Astrocyte (in vitro differentiated cells and primary cell): ENCODE results near the gene VPS13D. TPM values are rescaled to one million over a fixed set of nuclear protein-coding genes. Genes with fewer than 3 reads are reported as not detected.

ENCODE experiments used
- DNase-seq: peaks from one replicate; pipeline ENCODE4 v3.0.0-alpha.2; 2010; ENCODE audit warnings: low read depth
- FAIRE-seq: peaks from 2 replicates; lab custom pipeline; 2011; peaks lifted over from hg19 to GRCh38; lab: Jason Lieb, UNC
- H2AFZ ChIP-seq: 2 replicates; pipeline ENCODE4 v1.6.0; 2012; ENCODE audit warnings: low read depth, low read length, inconsistent platforms
- H3K27ac ChIP-seq: 2 replicates; pipeline ENCODE4 v1.5.1; 2011; ENCODE audit warnings: low read depth, low read length, inconsistent platforms
- H3K27me3 ChIP-seq: 2 replicates; pipeline ENCODE4 v1.6.0; 2011; ENCODE audit warnings: low read length, inconsistent platforms; ENCODE audit not compliant: insufficient read depth
- H3K36me3 ChIP-seq: 2 replicates; pipeline ENCODE4 v1.5.1; 2011; ENCODE audit warnings: low read length, inconsistent platforms; ENCODE audit not compliant: insufficient read depth
- H3K4me1 ChIP-seq: 2 replicates; pipeline ENCODE4 v1.5.1; 2011; ENCODE audit warnings: low read length, inconsistent platforms; ENCODE audit not compliant: insufficient read depth
- H3K4me2 ChIP-seq: 2 replicates; pipeline ENCODE4 v1.6.0; 2012; ENCODE audit warnings: low read length, inconsistent platforms
- H3K4me3 ChIP-seq: 2 replicates; pipeline ENCODE4 v1.5.1; 2011; ENCODE audit warnings: low read depth, mild to moderate bottlenecking, low read length, inconsistent platforms; ENCODE audit not compliant: insufficient read depth
- H3K79me2 ChIP-seq: 2 replicates; pipeline ENCODE4 v1.6.0; 2012; ENCODE audit warnings: mild to moderate bottlenecking, low read length, inconsistent platforms; ENCODE audit not compliant: insufficient read depth
- H3K9ac ChIP-seq: 2 replicates; pipeline ENCODE4 v1.6.0; 2012; ENCODE audit warnings: mild to moderate bottlenecking, low read length, inconsistent platforms
- H3K9me3 ChIP-seq: 2 replicates; pipeline ENCODE4 v1.5.1; 2012; ENCODE audit warnings: low read depth, mild to moderate bottlenecking, low read length, inconsistent platforms; ENCODE audit not compliant: insufficient read depth
- H4K20me1 ChIP-seq: 2 replicates; pipeline ENCODE4 v1.6.0; 2012; ENCODE audit warnings: low read length, inconsistent platforms; ENCODE audit not compliant: insufficient read depth
- H3K27ac Mint-ChIP-seq: one replicate; pipeline ENCODE4 v1.8.0; 2021; ENCODE audit warnings: mild to moderate bottlenecking, mixed read lengths; ENCODE audit not compliant: unreplicated experiment
- H3K27me3 Mint-ChIP-seq: one replicate; pipeline ENCODE4 v1.8.0; 2021; ENCODE audit warnings: low read depth, mixed read lengths; ENCODE audit not compliant: unreplicated experiment
- H3K36me3 Mint-ChIP-seq: one replicate; pipeline ENCODE4 v1.8.0; 2021; ENCODE audit warnings: low read depth, mixed read lengths; ENCODE audit not compliant: unreplicated experiment
- H3K4me1 Mint-ChIP-seq: one replicate; pipeline ENCODE4 v1.8.0; 2021; ENCODE audit warnings: low read depth, mixed read lengths; ENCODE audit not compliant: unreplicated experiment
- H3K4me3 Mint-ChIP-seq: one replicate; pipeline ENCODE4 v1.8.0; 2021; ENCODE audit warnings: mild to moderate bottlenecking, moderate library complexity, mixed read lengths; ENCODE audit not compliant: unreplicated experiment
- H3K9me3 Mint-ChIP-seq: one replicate; pipeline ENCODE4 v1.8.0; 2021; ENCODE audit warnings: mild to moderate bottlenecking, mixed read lengths; ENCODE audit not compliant: unreplicated experiment
- CTCF ChIP-seq: IDR thresholded peaks from 2 replicates; pipeline ENCODE4 v1.5.1; 2011; ENCODE audit warnings: low read depth, mild to moderate bottlenecking, inconsistent platforms, low read length, moderate library complexity; ENCODE audit not compliant: insufficient read depth
- EZH2 ChIP-seq: IDR thresholded peaks from 2 replicates; pipeline ENCODE4 v1.6.1; 2012; ENCODE audit warnings: mild to moderate bottlenecking, low read length, inconsistent platforms; ENCODE audit not compliant: insufficient read depth
- total RNA-seq: library from RNA; stranded (reverse); gene quantifications from 2 replicates; pipeline ENCODE4 v1.2.1, GENCODE V29; 2021

VPS13D gene
- total RNA-seq, 1 donor from 2014 or later, result 25.9 TPM

GRCh38 chr1:12229386-12229834 lies 420 bp upstream of the VPS13D start:
- FAIRE-seq (no peak), DNase-seq (no peak)
- no peak overlapping the region for H3K27ac ChIP-seq
- H3K27ac Mint-ChIP-seq, result peak overlapping the region; percentile 7
- peak overlapping the region; percentile 92 for H3K9ac ChIP-seq
- H3K36me3 Mint-ChIP-seq, result no peaks in the 10 kb centered on the region
- H3K4me3 Mint-ChIP-seq, result peak overlapping the region; percentile 83
- H2AFZ ChIP-seq, result peak overlapping the region; percentile 82
- peaks cover 26% of the 10 kb centered on the region for H4K20me1 ChIP-seq
- no peaks in the 10 kb centered on the region for H3K4me1 Mint-ChIP-seq
- H3K79me2 ChIP-seq, result peaks cover 38% of the 10 kb centered on the region
- no peak for TF ChIP-seq CTCF
- no peak for TF ChIP-seq EZH2
- peak overlapping the region; percentile 100 for H3K4me2 ChIP-seq
- H3K36me3 ChIP-seq, result no peaks in the 10 kb centered on the region
- peaks cover 3% of the 10 kb centered on the region for H3K9me3 Mint-ChIP-seq
- no peaks in the 10 kb centered on the region for H3K27me3 ChIP-seq
- no peaks in the 10 kb centered on the region for H3K9me3 ChIP-seq
- H3K4me1 ChIP-seq, result peaks cover 8% of the 10 kb centered on the region
- H3K27me3 Mint-ChIP-seq, result no peaks in the 10 kb centered on the region
- H3K4me3 ChIP-seq, result peak overlapping the region; percentile 91

GRCh38 chr1:12230549-12231275 lies 882 bp downstream of the VPS13D start:
- Histone ChIP-seq H3K4me1 (peaks cover 8% of the 10 kb centered on the region), H3K79me2 (peaks cover 38% of the 10 kb centered on the region), H3K36me3 (no peaks in the 10 kb centered on the region), H3K4me3 (peak overlapping the region; percentile 91), H3K27me3 (no peaks in the 10 kb centered on the region), H2AFZ (peak overlapping the region; percentile 71), H3K9ac (peak overlapping the region; percentile 92), H3K4me2 (peak overlapping the region; percentile 100), H3K27ac (peak overlapping the region; percentile 61), H3K9me3 (no peaks in the 10 kb centered on the region), H4K20me1 (peaks cover 26% of the 10 kb centered on the region)
- Mint-ChIP-seq H3K4me1 (no peaks in the 10 kb centered on the region), H3K9me3 (peaks cover 1% of the 10 kb centered on the region), H3K36me3 (no peaks in the 10 kb centered on the region), H3K27me3 (no peaks in the 10 kb centered on the region), H3K4me3 (peak overlapping the region; percentile 89), H3K27ac (no peak overlapping the region)
- TF ChIP-seq CTCF, result no peak
- TF ChIP-seq EZH2, result no peak
- FAIRE-seq, result no peak
- no peak for DNase-seq

GRCh38 chr1:12231276-12231595 lies 1.4 kb downstream of the VPS13D start:
- Histone ChIP-seq H2AFZ (peak overlapping the region; percentile 23), H3K27ac (no peak overlapping the region), H3K27me3 (no peaks in the 10 kb centered on the region), H3K9ac (peak overlapping the region; percentile 92), H3K79me2 (peaks cover 43% of the 10 kb centered on the region), H3K4me2 (peak overlapping the region; percentile 100), H4K20me1 (peaks cover 26% of the 10 kb centered on the region), H3K4me1 (peaks cover 8% of the 10 kb centered on the region), H3K36me3 (no peaks in the 10 kb centered on the region), H3K4me3 (peak overlapping the region; percentile 91), H3K9me3 (no peaks in the 10 kb centered on the region)
- no peak for FAIRE-seq
- Mint-ChIP-seq H3K9me3 (no peaks in the 10 kb centered on the region), H3K27me3 (no peaks in the 10 kb centered on the region), H3K36me3 (no peaks in the 10 kb centered on the region), H3K4me3 (peak overlapping the region; percentile 89), H3K4me1 (no peaks in the 10 kb centered on the region), H3K27ac (no peak overlapping the region)
- no peak for DNase-seq
- TF ChIP-seq EZH2, result no peak
